Esophagus muscularis mucosa (tissue), 3 donors: ENCODE data around the gene TMEM150A.

ENCODE experiments used
- CTCF ChIP-seq, 3 experiments: fragments of 200-600 bp in 2 of 3; fragments of 450-650 bp in 1 of 3; sonication (generic) in 2 of 3; IDR thresholded peaks; one replicate each; pipeline ENCODE4 v1.5.1; 2017 to 2019; ENCODE audit warnings: antibody characterized with exemption in 3 of 3, mild to moderate bottlenecking in 2 of 3, moderate library complexity in 1 of 3
- EP300 ChIP-seq: sonication (generic); formaldehyde crosslinking; IDR thresholded peaks from one replicate; pipeline ENCODE4 v1.6.1; 2017; ENCODE audit warnings: antibody characterized with exemption

GRCh38 chr2:85600951-85601770 lies 1.3 kb downstream of the TMEM150A start:
- TF ChIP-seq EP300, result no peak
- no peak for TF ChIP-seq CTCF (IDR thresholded peaks at IDR 0.05)
